ENCODE data around the gene CDH13.

DNA sequence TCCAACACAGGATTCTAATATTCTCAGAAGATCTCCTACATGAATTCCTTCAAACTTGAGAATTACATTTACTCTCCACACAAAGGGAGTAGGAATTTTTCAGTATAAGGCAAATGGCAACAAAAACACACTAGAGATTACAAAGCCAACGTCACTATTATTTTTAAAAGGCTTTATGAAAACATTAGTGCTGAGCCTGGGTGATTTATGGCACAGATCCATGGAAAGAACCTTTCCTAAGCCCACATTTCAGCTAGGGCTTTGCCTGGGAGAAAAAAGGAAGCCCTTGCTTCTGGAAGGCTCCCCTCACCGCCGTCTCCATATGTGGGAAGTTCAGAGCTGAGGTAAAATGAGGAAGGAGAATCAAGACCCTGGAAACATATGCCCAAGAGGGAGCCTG, 681.6 kb downstream of the CDH13 start:
- TF ChIP-seq, protein P1, sequence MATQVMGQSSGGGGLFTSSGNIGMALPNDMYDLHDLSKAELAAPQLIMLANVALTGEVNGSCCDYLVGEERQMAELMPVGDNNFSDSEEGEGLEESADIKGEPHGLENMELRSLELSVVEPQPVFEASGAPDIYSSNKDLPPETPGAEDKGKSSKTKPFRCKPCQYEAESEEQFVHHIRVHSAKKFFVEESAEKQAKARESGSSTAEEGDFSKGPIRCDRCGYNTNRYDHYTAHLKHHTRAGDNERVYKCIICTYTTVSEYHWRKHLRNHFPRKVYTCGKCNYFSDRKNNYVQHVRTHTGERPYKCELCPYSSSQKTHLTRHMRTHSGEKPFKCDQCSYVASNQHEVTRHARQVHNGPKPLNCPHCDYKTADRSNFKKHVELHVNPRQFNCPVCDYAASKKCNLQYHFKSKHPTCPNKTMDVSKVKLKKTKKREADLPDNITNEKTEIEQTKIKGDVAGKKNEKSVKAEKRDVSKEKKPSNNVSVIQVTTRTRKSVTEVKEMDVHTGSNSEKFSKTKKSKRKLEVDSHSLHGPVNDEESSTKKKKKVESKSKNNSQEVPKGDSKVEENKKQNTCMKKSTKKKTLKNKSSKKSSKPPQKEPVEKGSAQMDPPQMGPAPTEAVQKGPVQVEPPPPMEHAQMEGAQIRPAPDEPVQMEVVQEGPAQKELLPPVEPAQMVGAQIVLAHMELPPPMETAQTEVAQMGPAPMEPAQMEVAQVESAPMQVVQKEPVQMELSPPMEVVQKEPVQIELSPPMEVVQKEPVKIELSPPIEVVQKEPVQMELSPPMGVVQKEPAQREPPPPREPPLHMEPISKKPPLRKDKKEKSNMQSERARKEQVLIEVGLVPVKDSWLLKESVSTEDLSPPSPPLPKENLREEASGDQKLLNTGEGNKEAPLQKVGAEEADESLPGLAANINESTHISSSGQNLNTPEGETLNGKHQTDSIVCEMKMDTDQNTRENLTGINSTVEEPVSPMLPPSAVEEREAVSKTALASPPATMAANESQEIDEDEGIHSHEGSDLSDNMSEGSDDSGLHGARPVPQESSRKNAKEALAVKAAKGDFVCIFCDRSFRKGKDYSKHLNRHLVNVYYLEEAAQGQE (IDR thresholded peaks at IDR 0.05; ENCODE audit: unreplicated experiment): no peak
- TF ChIP-seq, protein P2, sequence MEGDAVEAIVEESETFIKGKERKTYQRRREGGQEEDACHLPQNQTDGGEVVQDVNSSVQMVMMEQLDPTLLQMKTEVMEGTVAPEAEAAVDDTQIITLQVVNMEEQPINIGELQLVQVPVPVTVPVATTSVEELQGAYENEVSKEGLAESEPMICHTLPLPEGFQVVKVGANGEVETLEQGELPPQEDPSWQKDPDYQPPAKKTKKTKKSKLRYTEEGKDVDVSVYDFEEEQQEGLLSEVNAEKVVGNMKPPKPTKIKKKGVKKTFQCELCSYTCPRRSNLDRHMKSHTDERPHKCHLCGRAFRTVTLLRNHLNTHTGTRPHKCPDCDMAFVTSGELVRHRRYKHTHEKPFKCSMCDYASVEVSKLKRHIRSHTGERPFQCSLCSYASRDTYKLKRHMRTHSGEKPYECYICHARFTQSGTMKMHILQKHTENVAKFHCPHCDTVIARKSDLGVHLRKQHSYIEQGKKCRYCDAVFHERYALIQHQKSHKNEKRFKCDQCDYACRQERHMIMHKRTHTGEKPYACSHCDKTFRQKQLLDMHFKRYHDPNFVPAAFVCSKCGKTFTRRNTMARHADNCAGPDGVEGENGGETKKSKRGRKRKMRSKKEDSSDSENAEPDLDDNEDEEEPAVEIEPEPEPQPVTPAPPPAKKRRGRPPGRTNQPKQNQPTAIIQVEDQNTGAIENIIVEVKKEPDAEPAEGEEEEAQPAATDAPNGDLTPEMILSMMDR (conservative IDR thresholded peaks at IDR 0.05; ENCODE audit: low read depth in 2 of 2): no peak
- TF ChIP-seq EZH2phosphoT487 (IDR thresholded peaks at IDR 0.05; ENCODE audit: unreplicated experiment) (no peak), POLR2AphosphoS5 (IDR thresholded peaks at IDR 0.05; ENCODE audit: low read depth) (no peak), EZH2 (IDR thresholded peaks at IDR 0.05; ENCODE audit: low read depth, unreplicated experiment) (no peak), CREB1 (CRISPR knock-in tag; IDR thresholded peaks at IDR 0.05; ENCODE audit: low read depth) (no peak), STAT1 (IDR thresholded peaks at IDR 0.05; ENCODE audit: unreplicated experiment) (no peak), JUNB (IDR thresholded peaks at IDR 0.05; ENCODE audit: unreplicated experiment) (no peak), NANOG (IDR thresholded peaks at IDR 0.05; ENCODE audit: borderline replicate concordance) (no peak)
- TF ChIP-seq, protein P3, sequence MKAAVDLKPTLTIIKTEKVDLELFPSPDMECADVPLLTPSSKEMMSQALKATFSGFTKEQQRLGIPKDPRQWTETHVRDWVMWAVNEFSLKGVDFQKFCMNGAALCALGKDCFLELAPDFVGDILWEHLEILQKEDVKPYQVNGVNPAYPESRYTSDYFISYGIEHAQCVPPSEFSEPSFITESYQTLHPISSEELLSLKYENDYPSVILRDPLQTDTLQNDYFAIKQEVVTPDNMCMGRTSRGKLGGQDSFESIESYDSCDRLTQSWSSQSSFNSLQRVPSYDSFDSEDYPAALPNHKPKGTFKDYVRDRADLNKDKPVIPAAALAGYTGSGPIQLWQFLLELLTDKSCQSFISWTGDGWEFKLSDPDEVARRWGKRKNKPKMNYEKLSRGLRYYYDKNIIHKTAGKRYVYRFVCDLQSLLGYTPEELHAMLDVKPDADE (IDR thresholded peaks at IDR 0.05): no peak

All from GM23338 (cell line).